8988T (cell line): ENCODE data around the gene FOXA3.
"Not testable (repeated sequence)": the region's sequence is repeated elsewhere in the genome, so short reads cannot be mapped to it uniquely, and the experiment has no call there.

ENCODE experiments used
- DNase-seq: peaks from one replicate; pipeline ENCODE4 v3.0.0; 2011

FOXA3 gene

GRCh38 chr19:45876411-45877197 is 12.5 kb downstream of the FOXA3 start:
- DNase-seq = no peak

DNA sequence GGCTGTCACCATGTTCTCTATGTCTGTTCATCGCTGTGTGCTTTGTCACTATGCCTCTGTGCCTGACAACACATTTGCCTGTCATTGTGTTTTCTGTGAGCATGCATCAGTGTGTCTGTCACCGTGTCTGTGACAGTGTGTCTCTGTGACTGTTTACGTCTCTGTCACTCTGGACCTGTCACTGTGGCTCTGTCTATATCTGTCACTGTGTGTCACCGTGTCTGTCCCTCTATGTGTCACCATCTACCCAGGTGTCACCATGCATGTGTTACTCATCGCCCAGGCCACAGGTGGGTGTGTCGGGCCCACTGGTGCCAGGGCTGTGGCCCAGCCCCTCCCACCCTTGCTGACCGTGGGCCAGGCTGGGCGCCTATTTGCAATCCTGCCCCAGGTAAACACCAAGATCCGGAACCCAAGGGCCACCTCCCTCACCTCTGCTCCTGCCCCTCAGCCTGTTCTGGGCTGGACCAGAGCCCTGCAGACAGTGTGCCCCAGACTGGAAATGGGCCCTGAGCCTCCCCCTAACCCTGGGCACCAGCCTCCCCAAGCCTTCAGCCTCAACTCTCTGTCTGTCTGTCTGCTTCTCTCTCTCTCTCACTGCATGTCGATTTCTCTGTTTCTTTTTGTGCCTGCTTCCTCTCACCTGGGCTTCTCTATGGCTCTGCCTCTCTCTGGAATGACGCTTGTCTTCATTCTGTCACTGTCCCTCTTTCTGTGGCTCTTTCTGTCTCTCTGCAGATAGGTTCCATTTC is 14.1 kb downstream of the FOXA3 start:
- DNase-seq = no peak

- no peak for DNase-seq
Observed at GRCh38 chr19:45879055-45879454, 14.9 kb downstream of the FOXA3 start.

DNA sequence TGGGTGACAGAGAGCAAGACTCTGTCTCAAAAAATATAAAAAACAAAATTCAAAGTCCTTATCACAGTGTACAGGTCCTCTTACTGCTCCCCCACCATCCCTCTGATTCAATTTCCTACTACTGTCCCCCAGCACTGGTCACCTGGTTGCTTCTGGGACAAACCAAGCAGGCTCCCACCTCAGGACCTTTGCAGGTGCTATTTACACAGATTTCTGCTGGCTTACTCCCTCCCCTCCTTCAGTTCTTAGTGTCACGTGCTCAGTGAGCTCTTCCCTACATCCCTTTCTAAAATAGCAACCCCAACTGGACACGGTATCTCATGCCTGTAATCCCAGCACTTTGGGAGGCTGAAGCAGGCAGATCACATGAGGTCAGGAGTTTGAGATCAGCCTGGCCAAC is 15.8 kb downstream of the FOXA3 start:
- DNase-seq = no peak

DNA sequence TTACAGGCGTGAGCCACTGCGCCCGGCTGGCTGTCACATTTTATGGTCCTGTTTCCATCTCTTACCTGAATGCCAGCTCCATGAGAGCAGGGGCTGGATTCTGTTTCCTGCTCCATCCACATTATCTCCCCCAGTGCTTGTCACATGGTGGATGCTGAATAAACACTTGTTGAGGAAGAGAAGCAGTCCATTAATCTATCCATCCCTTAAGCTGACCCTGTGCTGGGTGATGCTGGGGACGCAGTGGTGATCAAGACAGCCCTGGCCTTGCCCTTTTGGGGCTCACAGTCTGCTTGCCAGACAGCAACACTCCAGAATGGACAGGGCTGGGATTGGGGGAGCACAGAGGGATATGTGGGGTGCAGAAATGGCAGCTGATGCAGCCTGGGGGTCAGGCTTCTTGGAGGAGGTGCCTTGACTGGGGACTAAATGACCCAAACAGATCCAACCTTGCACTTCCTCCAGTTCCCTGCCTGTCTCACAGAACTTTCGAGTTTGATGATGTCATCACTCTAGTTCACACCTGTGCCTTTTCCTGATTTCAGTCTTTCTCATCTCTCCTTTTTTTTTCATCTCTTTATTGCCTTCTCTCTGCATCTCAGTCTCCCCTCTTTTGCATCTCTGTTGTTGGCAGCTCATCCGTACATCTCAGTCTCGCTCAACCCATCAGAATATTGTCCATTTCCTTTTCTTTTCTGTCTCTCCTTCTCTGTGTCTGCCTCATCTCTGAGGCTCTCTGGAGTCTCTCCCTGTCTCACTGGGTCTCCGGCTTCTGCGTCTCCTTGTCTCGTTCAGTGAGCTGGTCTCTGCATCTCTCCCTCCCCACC is 17.2 kb downstream of the FOXA3 start:
- no peak for DNase-seq

DNA sequence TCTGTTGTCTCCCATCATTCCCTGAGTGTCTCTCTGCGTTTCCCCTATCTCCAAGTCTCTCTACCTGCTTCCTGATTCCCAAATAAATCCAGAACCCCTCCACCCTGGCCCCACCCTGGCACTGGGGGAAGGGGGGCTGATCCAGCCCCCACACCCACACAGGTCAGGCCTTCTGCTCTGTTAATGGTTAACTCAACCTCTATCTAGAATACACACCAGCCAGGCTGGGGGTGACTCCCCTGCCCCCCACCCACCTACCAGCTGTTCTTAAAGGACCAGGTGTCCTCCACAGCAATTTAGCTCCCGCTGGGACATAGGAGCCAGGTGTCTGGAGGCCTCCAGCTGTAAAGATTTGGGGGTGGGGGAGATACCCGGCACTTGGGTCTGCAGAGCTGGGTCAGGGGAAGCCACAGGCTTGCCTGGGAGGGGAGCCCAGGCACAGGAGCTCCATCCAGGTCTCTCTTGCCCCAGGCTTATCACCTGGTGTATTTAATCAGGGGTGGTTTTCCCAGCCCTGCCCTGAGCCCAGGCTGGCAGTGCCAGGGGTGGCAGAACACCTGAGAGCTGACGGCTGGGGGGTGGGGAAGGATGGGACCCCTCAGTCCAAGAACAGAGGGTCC is 17.9 kb downstream of the FOXA3 start:
- no peak for DNase-seq

DNA sequence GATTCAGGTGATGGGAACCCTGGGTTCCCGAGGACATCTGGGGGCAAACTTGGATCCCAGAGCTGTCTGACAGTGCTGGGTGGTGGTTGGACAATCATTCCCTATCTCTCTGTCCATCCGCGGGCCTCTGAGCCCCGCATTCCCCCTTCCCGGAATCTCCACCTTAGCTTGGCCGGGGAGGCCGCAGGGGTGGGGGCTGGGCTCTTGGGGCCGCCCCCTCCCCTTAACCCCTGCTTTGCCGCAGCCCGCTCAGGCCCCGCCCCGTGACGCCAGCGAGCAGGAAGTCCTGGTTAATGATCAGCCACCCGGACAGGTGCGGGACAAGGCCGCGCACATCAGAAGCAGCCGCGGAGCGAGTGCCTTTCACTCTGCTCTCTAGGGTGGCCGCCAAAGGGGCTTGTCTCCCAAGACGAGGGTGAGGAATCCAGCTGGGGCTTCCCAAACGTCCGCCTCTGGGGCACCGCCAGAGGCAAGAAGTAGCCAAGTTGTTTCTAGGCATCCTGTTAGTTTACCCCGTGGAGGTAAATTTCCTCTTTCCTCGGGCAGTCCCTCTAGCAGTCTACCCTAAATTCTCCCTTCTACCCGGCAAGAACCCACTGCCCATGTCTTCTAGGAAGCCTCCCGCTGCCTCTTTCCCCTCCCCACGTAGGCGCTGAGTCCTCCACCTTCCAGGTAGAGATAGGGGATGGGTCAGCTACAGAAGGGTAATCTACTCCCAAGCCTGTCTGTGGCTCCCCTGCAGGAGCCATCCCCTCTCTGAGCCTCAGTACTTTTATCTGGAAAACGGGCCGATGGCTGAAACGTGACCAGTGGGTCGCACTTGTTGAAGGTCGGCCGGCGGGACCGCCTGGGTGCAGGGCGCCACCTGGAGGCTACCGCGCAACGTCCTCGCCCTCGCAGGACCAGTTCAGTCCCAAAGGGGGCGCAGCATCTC is 18.8 kb downstream of the FOXA3 start:
- DNase-seq = peak; percentile 87

DNA sequence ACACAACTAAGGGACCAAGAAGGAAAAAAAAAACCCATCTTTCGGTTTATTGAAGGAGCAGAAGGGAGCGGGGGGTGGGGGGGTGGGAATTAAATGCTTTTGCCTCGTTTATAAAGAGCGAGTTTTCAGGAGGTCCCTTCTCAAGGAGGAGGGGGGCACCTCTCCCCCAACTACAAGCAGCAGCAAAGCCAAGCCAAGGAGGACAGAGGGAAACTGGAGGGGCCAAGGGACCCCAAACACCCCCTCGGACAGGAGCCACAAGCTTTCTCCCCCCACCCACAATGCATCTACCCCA is 19.4 kb downstream of the FOXA3 start:
- DNase-seq = no peak

GRCh38 chr19:45883881-45884681 is 20.0 kb downstream of the FOXA3 start:
- DNase-seq = no peak

DNA sequence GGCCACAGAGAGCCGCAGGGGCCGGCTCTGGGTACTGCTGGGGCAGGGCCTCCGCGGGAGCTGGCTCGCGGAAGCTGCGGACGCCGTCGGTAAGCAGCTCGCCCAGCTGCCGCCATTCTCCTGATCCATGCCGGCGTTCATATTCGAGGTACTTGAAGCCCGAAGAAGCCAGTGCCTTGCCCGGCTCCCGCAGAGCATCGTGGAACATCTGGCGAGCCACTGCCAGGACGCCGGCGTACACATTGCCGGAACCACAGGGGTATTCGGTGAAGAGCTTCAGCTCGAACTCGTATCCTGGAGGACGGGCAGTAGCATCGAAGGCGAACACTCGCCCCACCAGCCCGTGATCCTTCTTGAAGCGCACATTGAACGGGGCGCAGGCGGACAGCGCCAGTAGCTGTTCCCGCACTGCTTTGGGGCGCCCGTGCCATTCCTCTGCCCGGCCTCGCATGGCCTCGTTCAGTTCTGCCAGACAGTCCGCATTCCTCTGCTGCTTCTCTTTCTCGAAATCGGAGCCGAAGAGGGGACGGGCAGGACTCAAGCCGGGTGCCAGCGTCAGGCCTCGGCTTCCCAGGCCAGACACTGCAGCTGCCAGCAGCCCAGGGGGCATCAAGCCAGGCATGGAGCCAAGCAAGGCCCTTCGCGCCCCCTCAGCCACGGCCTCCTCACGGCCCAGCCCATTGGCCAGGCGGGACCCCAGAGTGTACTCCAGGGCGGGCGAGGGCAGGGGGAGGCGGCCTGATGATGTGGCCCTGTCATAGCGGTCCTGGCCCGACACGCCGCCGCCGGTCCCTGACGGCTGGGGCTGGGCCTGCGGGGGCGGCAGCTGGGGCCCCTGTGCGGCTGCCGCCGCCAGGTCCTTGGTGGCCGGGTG is 20.8 kb downstream of the FOXA3 start:
- peak; percentile 2 for DNase-seq

- DNase-seq = peak; percentile 75
Observed at GRCh38 chr19:45885556-45886426, 21.7 kb downstream of the FOXA3 start, which contains the start of gene IRF2BP1. IRF2BP1 (minus strand) TSS chr19:45886141; CDS start chr19:45885774, 367 bp downstream.

GRCh38 chr19:45886427-45887199 is 22.5 kb downstream of the FOXA3 start:
- DNase-seq = peak; percentile 90

- no peak for DNase-seq
Observed at GRCh38 chr19:45887200-45887710, 23.1 kb downstream of the FOXA3 start.

- DNase-seq = no peak
Observed at GRCh38 chr19:45889210-45889885, 25.2 kb downstream of the FOXA3 start.

DNA sequence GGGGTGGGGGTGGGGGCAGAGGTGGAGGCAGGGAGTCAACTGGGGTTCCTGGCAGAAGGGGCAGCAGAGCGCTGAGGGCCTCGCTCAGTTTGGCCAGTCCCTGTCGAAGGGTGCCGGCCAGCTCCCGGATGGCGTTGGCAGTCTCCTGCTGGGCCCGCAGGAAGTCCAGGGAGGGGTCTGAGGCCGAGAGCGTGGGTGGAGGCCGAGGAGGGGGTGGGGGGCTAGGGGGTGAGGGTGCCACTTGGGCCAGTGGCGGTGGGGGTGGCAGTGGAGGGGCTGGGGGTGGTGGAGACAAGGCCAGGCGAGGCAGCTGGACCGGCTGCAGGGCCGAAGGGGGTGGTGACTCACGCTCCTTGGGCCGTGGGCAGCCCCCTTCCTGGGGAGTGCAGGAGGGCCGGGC is 26.8 kb downstream of the FOXA3 start:
- no peak for DNase-seq

DNA sequence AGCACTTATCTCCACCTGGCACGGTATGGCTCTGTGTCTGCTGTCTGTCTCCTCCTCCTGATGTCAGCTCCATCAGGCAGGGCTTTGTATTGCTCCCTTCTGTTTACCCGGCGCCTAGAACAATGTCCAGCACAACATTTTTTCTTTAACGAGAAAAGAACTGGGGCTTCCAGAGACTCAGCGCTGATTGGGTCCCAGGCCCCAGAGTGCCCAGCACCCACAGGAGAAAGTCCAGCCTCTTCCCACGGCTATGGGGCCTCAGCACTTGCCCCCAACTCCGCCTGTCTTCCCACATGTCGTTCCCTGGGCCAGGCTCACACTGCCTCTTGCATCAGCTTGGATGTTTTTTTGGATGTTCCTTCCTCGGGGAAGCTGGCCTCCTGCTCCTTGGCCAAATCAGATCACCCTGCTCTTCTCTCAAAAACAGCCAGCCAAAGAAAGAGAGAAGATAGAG is 31.4 kb downstream of the FOXA3 start:
- no peak for DNase-seq

DNA sequence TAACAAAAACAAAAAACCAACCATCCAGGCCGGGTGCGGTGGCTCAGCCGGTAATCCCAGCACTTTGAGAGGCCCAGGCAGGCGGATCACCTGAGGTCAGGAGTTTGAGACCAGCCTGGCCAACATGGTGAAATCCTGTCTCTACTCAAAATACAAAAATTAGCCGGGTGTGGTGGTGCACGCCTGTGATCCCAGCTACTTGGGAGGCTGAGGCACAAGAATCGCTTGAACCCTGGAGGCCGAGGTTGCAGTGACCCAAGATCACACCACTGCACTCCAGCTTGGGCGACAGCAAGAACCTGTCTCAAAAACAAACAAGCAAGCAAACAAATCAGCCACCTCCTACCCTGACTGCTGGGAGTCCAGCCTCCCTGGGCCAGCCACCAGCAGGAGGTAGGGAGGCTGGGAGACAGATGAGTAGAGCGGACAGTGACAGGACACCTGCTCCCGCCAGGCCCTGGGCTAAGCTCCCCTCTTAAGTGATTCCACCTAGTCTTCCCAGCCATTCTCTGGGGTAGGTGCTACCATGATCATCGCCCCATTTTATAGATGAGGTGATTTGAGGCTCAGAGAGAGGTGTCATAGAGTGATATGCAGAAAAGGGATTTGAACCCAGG is 32.0 kb downstream of the FOXA3 start:
- not testable (repeated sequence) for DNase-seq
